ENCODE results near the gene ANKS1B. TPM values are rescaled to one million over a fixed set of nuclear protein-coding genes. Genes with fewer than 3 reads are reported as not detected.
A peak's percentile ranks its signal among the peaks of the same experiment; 100 is the strongest.

ANKS1B gene
- total RNA-seq, 4 donors from 2014 or later, result 1.5 to 5.5 (median 4.4) TPM

DNA sequence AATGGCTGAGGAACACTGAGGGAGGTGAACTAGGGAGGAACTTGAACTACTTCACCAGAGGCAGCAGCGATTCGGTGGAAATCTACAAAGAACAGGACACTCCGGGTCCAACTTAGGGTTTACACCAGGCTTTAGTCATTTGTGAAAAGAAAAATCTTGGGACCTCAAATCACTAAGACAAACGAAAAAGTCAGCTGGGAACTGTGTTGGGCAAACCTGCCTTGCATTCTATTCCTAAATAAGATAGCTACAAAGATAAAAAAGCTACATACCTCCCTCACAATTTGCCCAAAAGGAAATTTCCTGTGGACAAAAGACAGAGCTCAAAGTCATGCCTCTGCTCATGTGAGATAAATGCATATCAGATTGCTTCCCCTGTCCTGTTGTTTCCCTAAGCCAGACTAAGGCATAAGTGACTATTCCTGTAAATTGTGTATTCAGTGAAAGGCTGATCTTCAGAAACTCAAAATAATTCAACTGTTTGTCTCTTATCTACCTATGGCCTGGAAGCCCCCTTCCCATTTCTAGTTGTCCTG lies 1233.1 kb downstream of the ANKS1B start:
- intact Hi-C loops (cut with DNase I; ENCODE audit: low total_unique reads), result no loop called here
- no peak for DNase-seq (ENCODE audit: low spot score in 2 of 2)
- no peak overlapping the region for H3K4me3 ChIP-seq (ENCODE audit: low read depth, poor library complexity, severe bottlenecking)
- TF ChIP-seq, protein P1, sequence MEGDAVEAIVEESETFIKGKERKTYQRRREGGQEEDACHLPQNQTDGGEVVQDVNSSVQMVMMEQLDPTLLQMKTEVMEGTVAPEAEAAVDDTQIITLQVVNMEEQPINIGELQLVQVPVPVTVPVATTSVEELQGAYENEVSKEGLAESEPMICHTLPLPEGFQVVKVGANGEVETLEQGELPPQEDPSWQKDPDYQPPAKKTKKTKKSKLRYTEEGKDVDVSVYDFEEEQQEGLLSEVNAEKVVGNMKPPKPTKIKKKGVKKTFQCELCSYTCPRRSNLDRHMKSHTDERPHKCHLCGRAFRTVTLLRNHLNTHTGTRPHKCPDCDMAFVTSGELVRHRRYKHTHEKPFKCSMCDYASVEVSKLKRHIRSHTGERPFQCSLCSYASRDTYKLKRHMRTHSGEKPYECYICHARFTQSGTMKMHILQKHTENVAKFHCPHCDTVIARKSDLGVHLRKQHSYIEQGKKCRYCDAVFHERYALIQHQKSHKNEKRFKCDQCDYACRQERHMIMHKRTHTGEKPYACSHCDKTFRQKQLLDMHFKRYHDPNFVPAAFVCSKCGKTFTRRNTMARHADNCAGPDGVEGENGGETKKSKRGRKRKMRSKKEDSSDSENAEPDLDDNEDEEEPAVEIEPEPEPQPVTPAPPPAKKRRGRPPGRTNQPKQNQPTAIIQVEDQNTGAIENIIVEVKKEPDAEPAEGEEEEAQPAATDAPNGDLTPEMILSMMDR (IDR thresholded peaks at IDR 0.05), result no peak
- no peak for TF ChIP-seq POLR2A (IDR thresholded peaks at IDR 0.05)
- whole genome bisulfite sequencing, 2 donors, result 89 to 91% methylated on average over 4 of the region's 4 CpGs

DNA sequence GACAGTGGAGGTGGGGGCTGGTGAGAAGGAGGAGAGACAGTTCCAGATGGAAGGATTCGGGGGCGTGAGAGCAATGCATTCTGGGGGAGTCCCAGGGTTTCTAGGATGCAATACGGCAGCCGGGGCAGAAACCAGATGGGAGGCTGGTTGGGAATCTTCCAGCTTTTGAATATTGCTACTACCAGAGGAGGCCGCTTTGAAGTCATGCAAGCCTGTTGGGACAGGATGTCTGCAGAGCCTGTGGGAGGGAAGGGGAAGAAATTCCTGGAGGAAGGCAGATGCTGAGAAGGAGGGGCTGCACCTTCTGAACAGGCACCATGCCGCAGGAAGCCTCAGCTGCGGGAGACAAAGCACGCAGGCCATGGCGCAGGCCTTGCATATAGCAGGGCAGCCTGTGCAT lies 1234.2 kb downstream of the ANKS1B start:
- intact Hi-C loops (cut with DNase I; ENCODE audit: low total_unique reads), result no loop called here
- no peak for DNase-seq (ENCODE audit: low spot score in 2 of 2)
- WGBS, 2 donors, result 45 to 67% methylated on average over 9 of the region's 9 CpGs
- no peak overlapping the region for H3K4me3 ChIP-seq (ENCODE audit: low read depth, poor library complexity, severe bottlenecking)
- TF ChIP-seq, protein P1 (IDR thresholded peaks at IDR 0.05), result no peak
- no peak for TF ChIP-seq POLR2A (IDR thresholded peaks at IDR 0.05)

DNA sequence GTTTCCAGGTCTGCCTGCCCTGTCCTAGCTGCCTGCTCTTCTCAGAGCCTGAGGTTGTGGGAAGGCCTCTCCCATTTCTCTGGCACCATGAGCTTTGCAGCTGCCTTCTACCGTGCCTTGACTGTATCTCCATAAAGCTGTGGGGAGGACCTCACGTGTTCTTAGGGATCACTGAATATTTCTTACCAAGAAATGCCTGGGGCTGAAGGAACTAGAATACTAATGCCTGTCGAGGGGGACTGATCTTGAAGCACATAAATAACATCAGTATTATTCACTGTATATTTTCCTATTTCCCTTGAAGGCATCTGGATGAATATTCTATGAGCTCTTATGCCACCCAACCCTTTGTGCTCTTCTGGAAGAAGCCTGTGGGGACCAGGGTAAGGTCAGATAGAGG lies 1236.3 kb downstream of the ANKS1B start:
- intact Hi-C loops (cut with DNase I; ENCODE audit: low total_unique reads), result no loop called here
- 58 to 63% methylated on average over 3 of the region's 3 CpGs for WGBS, 2 donors
- no peak overlapping the region for H3K4me3 ChIP-seq (ENCODE audit: low read depth, poor library complexity, severe bottlenecking)
- no peak for DNase-seq (ENCODE audit: low spot score in 2 of 2)
- TF ChIP-seq POLR2A (IDR thresholded peaks at IDR 0.05), result no peak
- TF ChIP-seq, protein P1 (IDR thresholded peaks at IDR 0.05), result no peak

DNA sequence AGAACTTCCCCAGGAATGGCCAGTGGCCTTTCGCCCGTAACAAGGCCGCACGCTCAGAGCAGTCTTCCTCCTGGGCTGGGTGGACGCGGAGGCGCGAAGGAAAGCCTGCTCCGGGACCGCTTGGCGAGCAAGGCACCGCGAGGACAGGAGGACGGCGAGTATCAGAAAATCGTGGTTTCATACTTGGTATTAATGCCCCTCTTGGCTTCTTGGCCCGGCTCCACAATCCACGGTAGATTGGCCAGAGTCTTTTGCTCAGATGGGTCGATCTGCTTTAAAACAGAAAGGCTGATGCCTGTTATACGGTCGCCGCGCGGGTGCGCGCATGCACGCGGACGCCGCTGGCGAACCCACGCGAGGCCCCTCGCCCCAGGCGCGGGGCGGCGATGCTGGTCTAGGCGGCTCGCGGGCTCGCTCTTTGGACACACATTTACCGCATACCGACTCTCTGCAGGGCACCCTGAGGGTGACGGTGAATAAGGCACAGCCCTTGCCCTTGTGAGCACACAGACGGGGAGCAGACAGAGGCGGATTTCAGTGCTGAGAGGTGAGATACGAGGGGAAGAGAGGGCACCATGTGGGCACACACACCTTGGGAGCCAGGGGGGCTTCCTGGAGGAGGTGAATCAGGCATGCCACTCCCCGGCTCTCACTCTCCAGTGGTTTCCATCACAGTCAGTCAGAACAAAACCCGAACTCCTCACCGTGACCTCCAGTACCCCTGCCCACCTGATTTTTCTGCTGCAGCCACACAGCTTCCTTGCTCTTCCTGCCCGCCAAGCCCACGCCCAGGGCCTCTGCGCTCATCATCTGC lies 1239.0 kb downstream of the ANKS1B start:
- WGBS, 2 donors, result 7% methylated on average over 52 to 54 of the region's 54 CpGs
- no peak for TF ChIP-seq POLR2A (IDR thresholded peaks at IDR 0.05)
- TF ChIP-seq, protein P1 (IDR thresholded peaks at IDR 0.05), result no peak
- DNase-seq (ENCODE audit: low spot score in 2 of 2), result no peak

DNA sequence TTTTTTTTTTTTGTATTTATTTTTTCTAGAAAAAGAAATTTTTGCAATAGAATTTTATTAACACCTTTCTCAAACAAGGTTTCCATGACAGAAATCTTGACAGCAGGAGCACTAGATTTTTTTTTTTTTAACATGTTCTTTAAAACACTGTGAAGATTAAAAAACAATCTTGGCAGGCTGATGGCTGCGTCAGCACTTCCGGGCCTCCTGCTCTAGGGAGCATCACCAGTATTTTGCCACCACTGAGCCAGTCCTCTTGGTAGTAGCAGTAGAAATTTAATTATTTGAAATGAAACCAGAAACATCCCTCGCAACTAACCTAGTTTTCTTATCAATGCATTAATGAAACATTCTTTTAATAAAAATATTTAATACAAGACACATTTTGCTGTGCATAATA lies 1240.1 kb downstream of the ANKS1B start:
- H3K4me3 ChIP-seq (ENCODE audit: low read depth, poor library complexity, severe bottlenecking), result no peak overlapping the region
- WGBS, 2 donors, result 40 to 51% methylated on average over 3 of the region's 3 CpGs
- TF ChIP-seq, protein P1 (IDR thresholded peaks at IDR 0.05), result no peak
- TF ChIP-seq POLR2A (IDR thresholded peaks at IDR 0.05), result no peak
- DNase-seq (ENCODE audit: low spot score in 2 of 2), result no peak
- intact Hi-C loops (cut with DNase I; ENCODE audit: low total_unique reads), result no loop called here

More for the DNA sequence above, 1239.0 kb downstream of the ANKS1B start:
- H3K4me3 ChIP-seq (ENCODE audit: low read depth, poor library complexity, severe bottlenecking), result peak overlapping the region; percentile 23
- intact Hi-C loops (cut with DNase I; ENCODE audit: low total_unique reads), result no loop called here
